Activated CD4-positive, alpha-beta T cell treated with anti-CD3 and anti-CD28 coated beads, Interleukin-2, amount 50 U/mL, for 24 hours (primary cell): ENCODE results near the gene CEP250.
A peak's percentile ranks its signal among the peaks of the same experiment; 100 is the strongest.
"Not testable (repeated sequence)": the region's sequence is repeated elsewhere in the genome, so short reads cannot be mapped to it uniquely, and the experiment has no call there.

ENCODE experiments used
- DNase-seq, 2 donors: peaks; one replicate each; pipeline ENCODE4 v3.0.0-alpha.2; 2020; ENCODE audit warnings: low read depth in 1 of 2, low spot score in 1 of 2

CEP250 gene

DNA sequence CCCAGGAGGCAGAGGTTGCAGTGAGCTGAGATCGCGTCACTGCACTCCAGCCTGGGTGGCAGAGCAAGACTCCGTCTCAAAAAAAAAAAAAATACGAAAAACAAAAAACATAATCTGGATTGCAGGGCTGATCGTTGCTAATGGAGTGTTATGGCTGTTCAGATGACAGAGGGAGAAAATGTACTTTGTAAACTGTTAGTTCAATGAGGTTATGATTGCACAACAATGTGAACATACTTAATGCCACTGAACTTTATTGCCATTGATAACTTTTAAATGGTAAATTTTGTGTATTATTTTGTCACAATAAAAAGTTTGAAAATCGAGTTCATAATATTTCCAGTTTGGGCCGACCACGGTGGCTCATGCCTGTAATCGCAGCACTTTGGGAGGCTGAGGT is 63.6 kb downstream of the CEP250 start:
- no peak for DNase-seq

GRCh38 chr20:35523298-35523888 is 68.0 kb downstream of the CEP250 start:
- no peak for DNase-seq

GRCh38 chr20:35525639-35526038 is 70.2 kb downstream of the CEP250 start:
- DNase-seq: no peak

DNA sequence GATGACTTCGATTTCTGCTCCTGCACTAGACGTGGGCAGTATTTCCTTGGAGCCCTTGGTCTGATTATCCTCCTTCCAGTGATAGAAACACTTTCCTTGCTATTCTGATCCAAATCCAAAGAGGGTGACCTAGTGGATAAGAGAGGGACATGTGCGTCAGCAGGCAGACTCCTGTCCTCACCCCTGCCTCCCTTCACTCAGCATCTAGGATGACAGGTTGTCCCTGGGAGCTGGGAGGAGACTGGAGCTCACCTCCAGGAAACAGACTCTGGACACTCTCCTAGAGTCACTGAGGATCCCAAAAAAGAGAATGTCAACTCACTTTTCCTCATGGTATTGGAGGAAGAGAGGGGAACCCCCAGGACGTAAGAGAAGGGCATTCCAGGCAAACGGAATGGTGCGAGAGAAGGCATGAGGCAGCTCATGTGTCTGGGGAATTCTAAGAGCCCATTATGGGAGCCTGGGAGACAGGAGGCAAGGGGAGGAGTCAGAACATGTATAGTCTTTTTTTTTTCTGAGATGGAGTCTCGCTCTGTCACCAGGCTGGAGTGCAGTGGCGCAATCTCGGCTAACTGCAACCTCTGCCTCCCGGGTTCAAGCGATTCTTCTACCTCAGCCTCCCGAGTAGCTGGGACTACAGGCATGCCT is 71.8 kb downstream of the CEP250 start:
- DNase-seq: no peak

GRCh38 chr20:35529552-35529951 is 74.2 kb downstream of the CEP250 start, which contains the start of gene C20orf173:
C20orf173 (minus strand) TSS chr20:35529652; CDS start chr20:35529373, 279 bp downstream.
- DNase-seq: no peak

DNA sequence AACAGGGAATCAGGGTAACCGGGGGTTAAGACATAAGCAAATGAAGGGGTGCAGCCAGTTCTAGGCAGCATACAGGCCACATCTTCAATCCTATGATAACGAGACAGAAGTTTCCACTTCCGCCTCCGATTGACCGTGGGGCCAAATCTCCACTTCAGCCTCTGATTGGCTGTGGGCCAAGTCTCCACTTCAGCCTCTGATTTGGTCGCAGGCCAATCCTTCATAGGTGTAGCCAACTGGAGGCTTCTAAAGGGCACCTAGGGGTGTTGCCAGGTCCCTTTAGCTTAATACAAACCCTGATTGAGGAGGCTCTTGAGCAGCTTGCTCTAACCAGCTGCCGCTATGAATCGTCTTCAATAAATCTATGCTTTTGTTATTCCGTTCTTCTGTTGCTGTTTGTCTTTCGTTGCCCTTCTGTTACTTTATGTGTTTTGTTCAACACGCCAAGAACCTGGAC is 84.4 kb downstream of the CEP250 start:
- DNase-seq: no peak

- no peak for DNase-seq
Measured at GRCh38 chr20:35541118-35541782, 85.9 kb downstream of the CEP250 start.

- peak; percentile 92 to 97 for DNase-seq
Measured at GRCh38 chr20:35541783-35542662, 86.6 kb downstream of the CEP250 start, which contains the start of gene ERGIC3. ERGIC3 (plus strand) TSS chr20:35542078; CDS start chr20:35542098, 20 bp downstream.

GRCh38 chr20:35542990-35543389 is 87.6 kb downstream of the CEP250 start:
- no peak for DNase-seq

DNA sequence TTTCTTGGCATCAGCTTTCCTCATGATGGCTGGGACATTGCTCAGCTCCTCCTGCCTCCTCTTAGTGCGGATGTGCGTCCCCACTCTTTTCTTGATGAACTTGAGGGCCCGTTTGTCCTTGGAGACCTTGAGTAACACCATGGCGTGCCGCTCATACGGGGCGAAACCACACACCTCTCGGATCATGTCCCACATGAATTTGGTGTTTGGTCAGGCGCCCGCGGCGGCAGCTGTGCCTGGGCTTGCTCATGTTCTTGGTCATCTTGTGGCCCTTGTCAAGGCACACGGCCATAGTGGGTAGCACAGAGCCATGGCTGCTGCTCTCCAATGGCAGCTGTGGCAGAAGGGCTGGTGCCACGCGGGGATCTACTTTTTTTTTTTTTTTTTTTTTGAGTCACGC is 89.0 kb downstream of the CEP250 start:
- DNase-seq: no peak

GRCh38 chr20:35544941-35545340 is 89.5 kb downstream of the CEP250 start:
- not testable (repeated sequence) for DNase-seq

GRCh38 chr20:35546127-35546526 is 90.7 kb downstream of the CEP250 start:
- DNase-seq: no peak

GRCh38 chr20:35547329-35547728 is 91.9 kb downstream of the CEP250 start:
- DNase-seq: no peak

DNA sequence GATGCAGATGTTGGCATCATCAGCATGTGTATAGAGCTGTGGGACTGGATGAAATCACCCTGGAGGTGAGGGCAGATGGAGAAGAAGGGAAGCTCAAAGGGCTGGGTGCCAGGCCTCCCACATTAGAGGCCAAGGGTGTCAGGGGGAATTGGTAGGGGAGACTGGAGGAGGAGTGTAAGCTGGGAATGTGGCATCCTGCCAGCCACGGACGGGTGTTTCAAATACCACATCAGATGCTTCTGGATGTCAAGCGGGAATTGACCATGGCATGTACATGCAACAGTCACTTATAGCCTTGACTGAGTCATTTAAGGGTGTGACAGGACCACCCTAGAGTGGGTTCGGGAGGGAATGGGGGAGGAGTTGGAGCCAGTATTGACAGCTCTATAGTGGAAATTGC is 96.1 kb downstream of the CEP250 start:
- no peak for DNase-seq

DNA sequence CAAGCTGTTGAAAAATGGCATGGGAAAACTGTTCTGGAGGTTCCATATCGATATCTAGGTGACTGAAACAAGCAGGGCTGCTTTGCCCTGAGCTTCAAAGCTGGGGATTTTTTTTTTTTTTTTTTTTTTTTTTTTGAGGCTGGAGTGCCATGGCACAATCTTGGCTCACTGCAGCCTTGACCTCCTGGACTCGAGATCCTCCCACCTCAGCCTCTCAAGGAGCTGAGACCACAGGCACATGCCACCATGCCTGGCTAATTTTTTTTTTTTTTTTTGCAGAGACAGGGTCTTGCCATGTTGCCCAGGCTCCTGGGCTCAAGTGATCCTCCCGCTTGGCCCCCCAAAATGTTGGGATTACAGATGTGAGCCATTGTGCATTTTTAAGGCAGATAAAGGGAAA is 97.5 kb downstream of the CEP250 start:
- no peak for DNase-seq

DNA sequence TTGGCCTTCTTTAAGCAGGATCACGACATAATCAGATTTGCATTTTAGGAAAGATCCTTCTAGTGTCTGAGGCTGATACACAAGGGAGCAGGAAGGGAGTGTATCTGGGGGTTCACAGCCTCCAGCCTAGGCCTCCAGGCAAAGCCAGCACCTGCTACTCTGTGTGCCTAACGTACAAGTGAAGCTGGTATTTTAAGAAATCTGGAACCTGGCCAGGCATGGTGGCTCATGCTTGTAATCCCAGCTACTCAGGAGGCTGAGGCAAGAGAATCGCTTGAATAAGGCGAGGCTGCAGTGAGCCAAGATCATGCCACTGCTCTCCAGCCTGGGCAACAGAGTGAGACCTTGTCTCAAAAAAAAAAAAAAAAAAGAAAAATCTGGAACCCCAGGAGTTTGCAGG is 100.1 kb downstream of the CEP250 start:
- DNase-seq: not testable (repeated sequence)

- DNase-seq: no peak
Measured at GRCh38 chr20:35555951-35556645, 100.7 kb downstream of the CEP250 start.

DNA sequence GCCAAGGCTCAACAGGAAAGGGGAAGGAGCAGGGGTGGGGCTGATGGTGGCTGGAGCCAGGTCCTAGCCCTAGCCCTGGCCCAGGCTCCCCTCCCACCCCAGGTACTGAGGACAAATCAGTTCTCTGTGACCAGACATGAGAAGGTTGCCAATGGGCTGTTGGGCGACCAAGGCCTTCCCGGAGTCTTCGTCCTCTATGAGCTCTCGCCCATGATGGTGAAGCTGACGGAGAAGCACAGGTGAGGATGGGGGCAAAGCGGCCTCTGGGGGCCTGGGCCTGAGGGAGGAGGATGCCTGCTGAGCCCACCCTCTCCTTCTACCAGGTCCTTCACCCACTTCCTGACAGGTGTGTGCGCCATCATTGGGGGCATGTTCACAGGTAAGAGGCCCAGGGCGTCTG is 101.5 kb downstream of the CEP250 start:
- no peak for DNase-seq

- no peak for DNase-seq
Measured at GRCh38 chr20:35558451-35558850, 103.1 kb downstream of the CEP250 start.

GRCh38 chr20:35559042-35559693 is 103.8 kb downstream of the CEP250 start:
- DNase-seq: no peak
